Measurements from ENCODE around the gene GBGT1.
"Not testable (repeated sequence)": the region's sequence is repeated elsewhere in the genome, so short reads cannot be mapped to it uniquely, and the experiment has no call there.

The GBGT1 gene

DNA sequence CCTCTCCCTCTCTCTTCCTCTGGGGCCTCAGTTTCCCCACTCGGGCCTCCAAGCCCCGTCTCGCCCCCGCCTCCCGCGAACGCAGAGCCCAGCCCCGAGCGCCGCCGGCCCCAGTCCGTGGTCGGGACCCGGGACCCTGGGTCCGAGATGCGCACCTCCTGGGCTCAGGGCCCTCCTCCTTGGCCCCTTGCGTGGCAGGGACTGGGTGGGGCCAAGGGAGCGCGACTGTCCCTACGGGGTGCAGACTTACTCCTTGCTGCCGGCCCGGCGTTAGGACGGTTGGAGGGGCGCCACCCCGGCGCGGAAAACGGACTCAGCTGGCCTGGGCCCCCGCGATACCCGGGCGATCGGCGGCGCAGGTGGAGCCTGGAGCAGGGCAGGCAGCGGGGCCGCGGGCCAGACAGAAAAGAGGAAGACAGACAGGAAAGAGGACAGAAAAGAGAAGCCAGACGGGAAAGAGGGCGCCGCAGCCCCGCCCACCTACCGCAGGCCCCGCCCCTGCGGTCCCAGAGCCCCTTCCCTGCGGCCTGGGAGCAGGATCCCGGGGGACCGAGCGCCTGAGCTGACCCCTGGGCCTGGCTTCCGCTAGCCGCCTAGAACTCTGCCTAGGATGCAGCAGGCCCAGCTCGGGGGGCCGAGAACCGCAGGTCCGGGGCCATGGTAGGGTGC lies at the start of gene GBGT1:
GBGT1 (minus strand) TSS at position 411 of the 669 bp plus-strand sequence. CDS start 1,502 bp downstream, outside the sequence.
- in situ Hi-C loops (cut with MboI; ENCODE audit: low sequenced_read_pairs) = no loop called here

DNA sequence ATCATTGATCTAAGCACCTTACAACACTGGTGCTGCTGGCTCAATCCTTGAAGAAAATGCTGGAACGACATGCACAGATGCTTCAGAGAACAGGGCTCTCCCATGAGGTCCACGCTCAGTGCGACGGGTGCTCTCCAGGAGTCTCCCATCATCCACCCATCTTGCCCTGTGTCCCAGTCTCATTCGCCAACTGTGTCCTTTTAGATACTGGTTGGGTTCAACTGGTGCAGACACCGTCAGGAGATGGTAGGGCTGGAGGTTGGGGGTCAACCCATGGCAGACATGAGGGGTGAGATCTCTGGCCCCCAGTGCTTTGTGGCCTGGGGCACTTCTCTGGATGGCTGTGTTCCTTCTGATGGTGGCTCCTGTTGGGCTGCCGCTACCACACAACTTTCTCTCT lies 46.9 kb upstream of the GBGT1 start:
- in situ Hi-C loops (cut with MboI; ENCODE audit: low sequenced_read_pairs) = no loop called here

DNA sequence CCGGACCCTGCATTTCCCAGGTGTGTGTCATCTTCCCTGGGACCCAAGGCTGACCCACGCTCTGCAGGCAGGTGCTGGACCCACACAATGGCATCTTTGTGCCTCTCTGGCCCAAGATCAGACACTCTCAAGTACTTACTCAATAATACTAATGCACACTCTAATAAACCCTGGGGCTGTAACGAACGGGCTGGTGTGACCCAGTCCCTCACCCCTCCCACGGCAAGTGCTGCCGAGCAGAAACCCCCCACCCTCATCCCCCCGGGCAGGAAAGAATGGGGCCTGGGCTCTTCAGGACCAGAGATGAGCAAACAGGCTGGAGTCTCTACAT lies 46.5 kb upstream of the GBGT1 start:
- in situ Hi-C loops (cut with MboI; ENCODE audit: low sequenced_read_pairs) = no loop called here

DNA sequence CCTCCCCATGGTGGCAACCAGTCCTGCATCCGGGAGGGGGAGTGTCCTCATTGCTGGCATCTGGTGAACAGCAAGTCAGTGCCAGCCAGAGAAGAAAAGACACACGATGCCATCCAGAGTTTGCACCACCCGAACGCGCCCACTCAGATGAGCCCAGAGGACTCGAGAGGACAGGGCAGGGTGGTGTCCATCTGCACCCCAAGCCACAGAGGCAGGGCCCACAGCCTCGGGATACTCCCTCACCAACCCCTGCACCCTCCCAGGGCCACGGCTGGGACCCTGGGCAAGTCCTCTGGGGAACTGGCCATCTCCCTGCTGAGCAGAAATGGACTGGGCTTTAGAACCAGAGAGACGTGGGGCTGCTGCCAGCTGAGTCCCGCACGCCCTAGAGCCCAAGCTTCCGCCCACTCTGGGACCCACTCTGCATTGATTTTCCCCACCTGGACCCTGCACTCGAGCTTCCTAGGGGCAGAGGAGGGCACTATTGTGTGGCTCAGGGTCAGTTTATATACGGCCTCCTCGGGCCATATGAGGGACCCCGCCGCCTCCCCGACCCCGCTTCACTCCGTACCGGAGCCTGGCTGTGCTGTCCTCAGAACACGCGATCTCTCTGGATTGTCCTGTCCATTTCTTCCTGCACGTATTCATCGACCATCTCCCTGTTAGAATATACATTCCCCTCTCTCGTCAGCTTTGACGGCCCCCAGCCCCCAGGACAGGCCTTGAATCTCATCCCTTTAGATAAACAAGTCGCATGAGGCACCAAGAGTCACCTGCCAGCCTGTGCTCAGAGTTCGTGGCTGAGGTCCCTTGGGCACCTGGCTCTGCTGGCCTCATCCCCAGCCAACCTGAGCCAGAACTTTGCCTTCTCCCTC lies 45.9 kb upstream of the GBGT1 start:
- in situ Hi-C loops (cut with MboI; ENCODE audit: low sequenced_read_pairs) = not testable (repeated sequence)

GRCh38 chr9:133208880-133209300 lies 45.2 kb upstream of the GBGT1 start, which contains the start of gene OBP2B:
Gene OBP2B, minus strand, starts transcription at chr9:133209250. Its CDS starts 51 bp downstream, at chr9:133209199.
- in situ Hi-C loops (cut with MboI; ENCODE audit: low sequenced_read_pairs) = not testable (repeated sequence)

DNA sequence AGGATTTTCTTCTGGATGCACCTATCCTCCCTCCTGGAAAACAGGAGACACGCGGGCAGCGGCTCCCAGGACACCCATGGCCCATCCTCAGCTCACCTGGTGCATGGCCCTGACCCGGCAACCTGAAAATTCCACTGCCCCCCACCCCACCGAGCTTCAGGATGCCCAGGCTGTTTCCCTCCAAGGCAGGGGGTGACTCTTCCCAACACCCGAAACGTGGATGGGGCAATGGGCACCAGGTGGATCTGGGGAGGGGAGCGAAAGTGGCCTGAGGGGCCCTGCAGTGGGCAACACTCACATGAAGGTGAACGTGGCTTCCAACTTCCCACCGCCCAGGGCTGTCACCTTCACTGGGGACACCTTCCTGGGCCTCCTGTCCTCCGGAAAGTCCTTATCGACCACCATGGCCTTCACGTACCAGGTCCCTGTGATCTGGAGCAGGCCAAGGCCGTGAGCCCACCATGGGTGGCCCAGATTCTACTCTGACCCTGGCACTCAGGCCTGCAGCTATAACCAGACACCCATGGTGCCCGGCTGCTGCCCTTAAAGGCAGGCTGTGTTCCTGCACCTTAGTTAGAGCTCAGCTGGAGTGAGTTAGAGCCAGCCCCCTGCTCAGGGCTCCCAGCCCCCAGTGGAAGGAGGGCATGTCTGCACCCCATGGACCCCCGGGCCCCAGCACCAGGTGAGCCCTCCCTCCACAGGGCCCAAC lies 44.6 kb upstream of the GBGT1 start:
- in situ Hi-C loops (cut with MboI; ENCODE audit: low sequenced_read_pairs) = not testable (repeated sequence)

- in situ Hi-C loops (cut with MboI; ENCODE audit: low sequenced_read_pairs) = no loop called here
Observed at GRCh38 chr9:133207540-133208170, 43.9 kb upstream of the GBGT1 start.

DNA sequence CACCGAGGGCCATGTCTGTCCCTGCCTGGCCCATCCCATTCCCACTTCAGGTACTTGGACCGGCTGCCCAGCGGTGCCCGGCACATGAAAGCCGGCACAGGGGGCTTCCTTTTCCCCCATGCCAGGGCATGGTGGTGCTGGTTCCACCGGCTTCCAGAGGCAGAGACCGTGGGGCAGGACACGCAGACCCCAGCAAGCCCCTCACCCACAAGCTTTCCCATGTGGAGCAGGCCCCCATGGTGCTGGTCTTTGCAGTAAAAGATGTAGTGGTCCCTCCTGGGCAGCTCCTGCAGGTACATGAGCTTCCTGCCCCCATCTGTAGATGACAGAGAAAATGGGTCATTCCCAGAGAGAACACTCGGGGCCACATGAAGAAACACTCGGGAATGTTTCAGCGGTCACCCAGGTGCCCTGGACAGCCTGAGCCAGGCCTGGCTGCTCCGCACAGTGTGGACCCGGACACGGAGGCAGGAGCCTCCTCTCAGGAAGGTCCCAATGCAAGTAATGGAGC lies 43.4 kb upstream of the GBGT1 start:
- in situ Hi-C loops (cut with MboI; ENCODE audit: low sequenced_read_pairs) = no loop called here

DNA sequence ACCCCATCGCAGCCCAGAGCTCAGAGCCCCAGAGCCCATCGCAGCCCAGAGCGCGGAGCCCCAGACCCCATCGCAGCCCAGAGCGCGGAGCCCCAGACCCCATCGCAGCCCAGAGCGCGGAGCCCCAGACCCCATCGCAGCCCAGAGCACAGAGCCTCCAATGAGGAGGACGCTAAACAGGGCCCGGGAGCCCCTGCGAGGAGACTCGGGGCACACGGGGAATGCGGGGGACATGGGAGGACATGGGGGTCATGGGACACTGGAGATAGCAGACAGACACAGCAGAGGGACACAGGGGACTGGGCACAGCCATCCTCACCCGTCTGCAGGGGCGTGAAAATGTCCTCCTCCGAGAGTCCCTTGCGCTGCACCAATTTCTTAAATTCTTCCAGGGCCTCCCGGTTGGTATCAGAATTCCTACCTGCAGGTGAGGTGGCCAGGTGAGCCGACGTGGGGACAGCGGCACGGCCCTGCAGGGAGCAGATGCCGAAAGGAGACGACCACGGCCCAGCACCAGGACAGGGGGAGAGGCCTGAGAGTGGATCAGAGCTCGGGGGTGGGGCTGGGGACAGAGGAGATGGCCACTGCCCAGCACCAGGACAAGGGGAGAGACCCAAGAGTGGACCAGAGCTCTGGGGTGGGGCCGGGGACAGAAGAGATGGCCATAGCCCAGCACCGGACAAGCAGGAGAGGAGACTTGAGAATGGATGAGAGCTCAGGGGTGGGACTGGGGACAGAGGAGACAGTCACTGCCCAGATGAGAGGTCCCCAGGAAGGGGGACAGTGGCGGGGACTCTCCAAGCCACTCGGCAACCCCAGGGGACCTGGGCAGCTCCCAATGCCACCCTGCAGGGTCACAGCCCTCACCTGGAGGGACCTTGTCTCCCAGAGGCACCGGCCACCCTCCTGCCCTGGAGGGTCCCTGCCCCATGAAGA lies 42.5 kb upstream of the GBGT1 start:
- in situ Hi-C loops (cut with MboI; ENCODE audit: low sequenced_read_pairs) = no loop called here

GRCh38 chr9:133205481-133205887 lies 41.8 kb upstream of the GBGT1 start:
- in situ Hi-C loops (cut with MboI; ENCODE audit: low sequenced_read_pairs) = not testable (repeated sequence)

GRCh38 chr9:133204993-133205336 lies 41.3 kb upstream of the GBGT1 start:
- in situ Hi-C loops (cut with MboI; ENCODE audit: low sequenced_read_pairs) = no loop called here

DNA sequence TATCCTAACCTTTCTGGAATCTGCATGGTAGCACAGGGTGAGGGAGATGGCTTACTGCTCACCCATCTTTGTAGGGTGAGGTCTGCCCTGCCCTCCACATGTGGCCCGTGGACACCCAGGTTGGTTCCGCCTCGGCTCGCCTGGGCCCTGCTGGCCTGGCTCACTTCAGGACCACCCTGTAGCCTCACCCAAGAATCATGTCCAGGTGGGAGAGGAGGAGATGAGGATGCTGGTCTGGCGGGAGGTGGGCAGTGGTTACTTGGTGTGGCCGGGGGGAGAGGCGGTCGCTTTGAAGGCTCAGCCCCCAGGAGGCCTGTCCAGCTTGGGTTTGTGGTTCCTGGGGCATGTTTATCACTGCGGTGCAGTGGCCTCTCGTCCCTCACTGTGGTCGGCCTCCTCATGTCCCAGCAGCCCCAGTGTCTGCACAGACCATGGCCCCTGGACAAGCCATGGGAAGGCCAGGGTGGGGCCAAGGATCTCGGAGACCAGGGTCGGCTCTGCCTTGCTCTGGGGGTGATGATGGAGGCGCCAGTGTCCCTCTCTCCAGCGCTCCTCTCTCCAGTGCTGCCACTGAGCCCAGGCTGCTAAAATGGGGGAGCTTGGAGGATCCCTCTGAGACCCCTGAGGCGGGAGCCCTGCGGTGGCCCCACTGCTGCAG lies 40.8 kb upstream of the GBGT1 start:
- in situ Hi-C loops (cut with MboI; ENCODE audit: low sequenced_read_pairs) = no loop called here

- in situ Hi-C loops (cut with MboI; ENCODE audit: low sequenced_read_pairs) = no loop called here
Observed at GRCh38 chr9:133203506-133204075, 39.9 kb upstream of the GBGT1 start.

DNA sequence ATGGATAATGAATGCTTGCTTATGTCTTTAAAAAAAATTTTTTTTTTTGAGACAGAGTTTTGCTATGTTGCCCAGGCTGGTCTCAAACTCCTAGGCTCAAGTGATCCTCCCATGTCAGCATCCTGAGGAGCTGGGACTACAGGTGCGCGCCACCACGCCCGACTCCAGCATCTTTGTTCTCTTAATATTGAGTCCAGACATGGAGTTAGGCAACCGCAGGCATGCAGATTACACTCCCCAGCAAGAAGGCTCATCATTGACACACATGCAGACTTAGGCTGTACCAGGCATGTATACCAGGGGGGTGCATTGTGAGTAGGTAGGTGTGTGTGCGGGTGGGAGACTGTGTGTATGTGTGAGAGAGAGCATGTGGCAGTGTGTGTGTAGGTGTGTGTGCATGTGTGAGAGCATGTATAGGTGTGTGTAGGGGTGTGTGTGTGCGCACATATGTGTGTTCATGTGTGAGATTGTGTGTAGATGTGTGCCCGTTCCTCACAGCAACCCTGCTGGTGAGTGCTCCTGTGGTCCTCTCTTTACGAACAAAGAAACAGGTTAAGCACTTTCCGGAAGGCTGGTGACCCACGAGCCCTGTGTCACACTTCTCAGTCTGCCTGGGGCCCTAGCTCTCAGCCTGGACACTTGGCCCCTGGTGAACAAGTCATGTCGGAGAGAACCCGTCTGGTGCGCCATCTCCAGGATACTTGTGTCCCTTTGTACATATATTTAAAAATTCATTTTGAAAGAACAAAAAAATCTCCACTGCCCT lies 39.2 kb upstream of the GBGT1 start:
- in situ Hi-C loops (cut with MboI; ENCODE audit: low sequenced_read_pairs) = no loop called here

DNA sequence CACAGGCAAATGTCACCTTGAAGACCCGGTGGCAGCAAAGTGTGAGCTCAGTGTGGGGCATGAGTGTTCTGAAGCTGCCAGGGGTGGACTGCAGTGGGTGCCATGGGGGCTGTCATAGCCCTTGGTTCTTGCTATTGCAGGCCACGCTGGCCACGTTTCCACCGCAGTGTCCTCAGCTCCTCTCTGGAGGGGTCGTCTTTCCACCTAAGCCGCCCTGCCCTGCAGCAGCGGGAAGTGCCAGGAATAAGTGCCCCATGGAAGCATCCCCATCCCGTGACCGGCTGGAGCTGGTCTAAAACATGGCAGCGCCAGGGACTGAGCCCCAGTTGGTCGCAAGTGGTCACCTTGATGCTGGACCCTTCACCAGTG lies 38.4 kb upstream of the GBGT1 start:
- in situ Hi-C loops (cut with MboI; ENCODE audit: low sequenced_read_pairs) = no loop called here

- in situ Hi-C loops (cut with MboI; ENCODE audit: low sequenced_read_pairs) = no loop called here
Observed at GRCh38 chr9:133201424-133202144, 37.9 kb upstream of the GBGT1 start.

DNA sequence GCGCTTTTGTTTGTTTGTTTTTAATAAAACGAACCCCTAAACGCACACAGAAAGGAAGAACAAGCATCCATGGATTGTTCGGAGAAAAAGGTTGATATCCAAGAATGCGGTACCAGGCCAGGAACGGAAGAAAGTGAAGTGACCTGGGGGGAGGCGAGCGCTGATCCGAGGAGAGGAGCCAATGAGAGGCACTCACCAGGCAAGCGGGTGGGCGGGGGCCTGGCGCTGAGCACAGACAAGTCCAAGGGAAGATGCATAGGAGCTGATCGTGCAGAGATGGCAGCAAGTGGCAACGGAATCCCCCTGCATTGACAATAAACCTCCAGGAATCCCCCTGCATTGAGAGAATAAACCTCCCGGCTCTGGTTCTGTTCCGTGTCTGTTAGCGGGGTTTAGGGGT lies 36.9 kb upstream of the GBGT1 start:
- in situ Hi-C loops (cut with MboI; ENCODE audit: low sequenced_read_pairs) = no loop called here

All from HL-60/S4 (cell line).